ENCODE measurements around the gene HSF2BP.
"Not testable (repeated sequence)": the region's sequence is repeated elsewhere in the genome, so short reads cannot be mapped to it uniquely, and the experiment has no call there.

The HSF2BP gene

GRCh38 chr21:43687566-43688399, 28.5 kb upstream of the HSF2BP start:
- no peak for DNase-seq

- no peak for DNase-seq
Observed at GRCh38 chr21:43686811-43687565, 27.7 kb upstream of the HSF2BP start.

GRCh38 chr21:43684424-43684823, 25.1 kb upstream of the HSF2BP start:
- DNase-seq = no peak

GRCh38 chr21:43681650-43682049, 22.4 kb upstream of the HSF2BP start:
- DNase-seq = no peak

- not testable (repeated sequence) for DNase-seq
Observed at GRCh38 chr21:43680421-43680820, 21.1 kb upstream of the HSF2BP start.

GRCh38 chr21:43679951-43680350, 20.7 kb upstream of the HSF2BP start:
- no peak for DNase-seq

GRCh38 chr21:43676391-43676790, 17.1 kb upstream of the HSF2BP start:
- DNase-seq = no peak

- no peak for DNase-seq
Observed at GRCh38 chr21:43675871-43676270, 16.6 kb upstream of the HSF2BP start.

GRCh38 chr21:43669828-43670605, 10.7 kb upstream of the HSF2BP start:
- DNase-seq = no peak

GRCh38 chr21:43667191-43667904, 8.1 kb upstream of the HSF2BP start:
- DNase-seq = no peak

- DNase-seq = no peak
Observed at GRCh38 chr21:43665879-43666278, 6.6 kb upstream of the HSF2BP start.

- no peak for DNase-seq
Observed at GRCh38 chr21:43664358-43664757, 5.1 kb upstream of the HSF2BP start.

- no peak for DNase-seq
Observed at GRCh38 chr21:43663033-43663432, 3.7 kb upstream of the HSF2BP start.

- DNase-seq = no peak
Observed at GRCh38 chr21:43662286-43662685, 3.0 kb upstream of the HSF2BP start.

- no peak for DNase-seq
Observed at GRCh38 chr21:43658769-43659135, 536 bp downstream of the HSF2BP start.

- DNase-seq = no peak
Observed at GRCh38 chr21:43658088-43658741, 1.1 kb downstream of the HSF2BP start.

- DNase-seq = no peak
Observed at GRCh38 chr21:43657355-43658087, 1.8 kb downstream of the HSF2BP start.

- no peak for DNase-seq
Observed at GRCh38 chr21:43654806-43655489, 4.3 kb downstream of the HSF2BP start.

GRCh38 chr21:43653626-43654025, 5.7 kb downstream of the HSF2BP start:
- DNase-seq = no peak

GRCh38 chr21:43652616-43653015, 6.7 kb downstream of the HSF2BP start:
- DNase-seq = no peak

GRCh38 chr21:43651926-43652325, 7.4 kb downstream of the HSF2BP start:
- DNase-seq = not testable (repeated sequence)

All from NCI-H774 (cell line).